Fibroblast of lung (primary cell): ENCODE measurements around the gene EFCC1. TPM values are rescaled to one million over a fixed set of nuclear protein-coding genes. Genes with fewer than 3 reads are reported as not detected.
A peak's percentile ranks its signal among the peaks of the same experiment; 100 is the strongest.

Experiments
- DNase-seq, 2 donors: peaks; one replicate each; pipeline versions ENCODE4 v3.0.0 to v3.0.0-alpha.2; 2010; ENCODE audit warnings: low read depth in 2 of 2
- H2AFZ ChIP-seq: 2 replicates; pipeline ENCODE4 v1.5.1; 2012; ENCODE audit warnings: low read length, control low read depth, inconsistent platforms
- H3K27ac ChIP-seq: 2 replicates; pipeline ENCODE4 v1.5.1; 2011; ENCODE audit warnings: low read length, control low read depth; ENCODE audit not compliant: insufficient read depth
- H3K27me3 ChIP-seq: 2 replicates; pipeline ENCODE4 v1.5.1; 2011; ENCODE audit warnings: mild to moderate bottlenecking, low read length; ENCODE audit not compliant: control insufficient read depth, insufficient read depth
- H3K36me3 ChIP-seq: 2 replicates; pipeline ENCODE4 v1.5.1; 2011; ENCODE audit warnings: low read length; ENCODE audit not compliant: control insufficient read depth, insufficient read depth
- H3K4me1 ChIP-seq: 2 replicates; pipeline ENCODE4 v1.5.1; 2011; ENCODE audit warnings: low read length; ENCODE audit not compliant: control insufficient read depth, insufficient read depth; ENCODE audit errors: extremely low read depth
- H3K4me2 ChIP-seq: 2 replicates; pipeline ENCODE4 v1.5.1; 2011; ENCODE audit warnings: low read length, control low read depth; ENCODE audit not compliant: insufficient read depth; ENCODE audit errors: extremely low read depth
- H3K4me3 ChIP-seq, 4 experiments: fragments of 200-600 bp in 1 of 4; sonication (generic) in 1 of 4; replicated peaks in 1 of 4; 2 replicates each; pipeline ENCODE4 v1.5.1; 2011 to 2016; ENCODE audit warnings: low read length in 4 of 4, low read depth in 3 of 4, mild to moderate bottlenecking in 3 of 4, control low read depth in 2 of 4, inconsistent platforms in 1 of 4, mixed read lengths in 1 of 4; ENCODE audit not compliant: insufficient read depth in 1 of 4; ENCODE audit errors: control extremely low read depth in 1 of 4
- H3K79me2 ChIP-seq: 2 replicates; pipeline ENCODE4 v1.5.1; 2012; ENCODE audit warnings: mild to moderate bottlenecking, low read length, inconsistent platforms; ENCODE audit not compliant: control insufficient read depth, insufficient read depth
- H3K9ac ChIP-seq: 2 replicates; pipeline ENCODE4 v1.5.1; 2011; ENCODE audit warnings: mild to moderate bottlenecking, low read length, control low read depth; ENCODE audit not compliant: insufficient read depth
- H3K9me3 ChIP-seq: 2 replicates; pipeline ENCODE4 v1.5.1; 2012; ENCODE audit warnings: low read depth, low read length; ENCODE audit not compliant: control insufficient read depth, insufficient read depth
- H4K20me1 ChIP-seq: 2 replicates; pipeline ENCODE4 v1.5.1; 2011; ENCODE audit warnings: low read length; ENCODE audit not compliant: control insufficient read depth, insufficient read depth; ENCODE audit errors: extremely low read depth
- EZH2 ChIP-seq: IDR thresholded peaks from 2 replicates; pipeline ENCODE4 v1.5.1; 2012; ENCODE audit warnings: low read length, control low read depth, mild to moderate bottlenecking; ENCODE audit errors: missing control alignments
- polyA plus RNA-seq, 2 donors: library from polyadenylated mRNA; depleted of rRNA in 1 of 2; stranded (reverse) in 1 of 2; unstranded in 1 of 2; fragments of >200 nt; gene quantifications; 2 replicates each; pipeline ENCODE4 v1.2.1, GENCODE V29; 2011 to 2012; ENCODE audit warnings: missing spikeins in 1 of 2
- total RNA-seq: library from RNA; depleted of rRNA; stranded (reverse); fragments of >200 nt; gene quantifications from 2 replicates; pipeline ENCODE4 v1.2.1, GENCODE V29; 2014
- TF ChIP-seq, protein P1 (sequence below), 2 donors: IDR thresholded peaks in 1 of 2; conservative IDR thresholded peaks in 1 of 2; 1 replicate in 1 of 2; 2 replicates in 1 of 2; pipeline ENCODE4 v1.5.1; 2011 to 2012; ENCODE audit warnings: low read length in 2 of 2, control low read depth in 1 of 2, inconsistent platforms in 1 of 2, low read depth in 1 of 2, mild to moderate bottlenecking in 1 of 2

The EFCC1 gene
- total and polyA plus RNA-seq, 2 donors (not counting 1 experiment from before 2014, with no cell fraction given): not detected

DNA sequence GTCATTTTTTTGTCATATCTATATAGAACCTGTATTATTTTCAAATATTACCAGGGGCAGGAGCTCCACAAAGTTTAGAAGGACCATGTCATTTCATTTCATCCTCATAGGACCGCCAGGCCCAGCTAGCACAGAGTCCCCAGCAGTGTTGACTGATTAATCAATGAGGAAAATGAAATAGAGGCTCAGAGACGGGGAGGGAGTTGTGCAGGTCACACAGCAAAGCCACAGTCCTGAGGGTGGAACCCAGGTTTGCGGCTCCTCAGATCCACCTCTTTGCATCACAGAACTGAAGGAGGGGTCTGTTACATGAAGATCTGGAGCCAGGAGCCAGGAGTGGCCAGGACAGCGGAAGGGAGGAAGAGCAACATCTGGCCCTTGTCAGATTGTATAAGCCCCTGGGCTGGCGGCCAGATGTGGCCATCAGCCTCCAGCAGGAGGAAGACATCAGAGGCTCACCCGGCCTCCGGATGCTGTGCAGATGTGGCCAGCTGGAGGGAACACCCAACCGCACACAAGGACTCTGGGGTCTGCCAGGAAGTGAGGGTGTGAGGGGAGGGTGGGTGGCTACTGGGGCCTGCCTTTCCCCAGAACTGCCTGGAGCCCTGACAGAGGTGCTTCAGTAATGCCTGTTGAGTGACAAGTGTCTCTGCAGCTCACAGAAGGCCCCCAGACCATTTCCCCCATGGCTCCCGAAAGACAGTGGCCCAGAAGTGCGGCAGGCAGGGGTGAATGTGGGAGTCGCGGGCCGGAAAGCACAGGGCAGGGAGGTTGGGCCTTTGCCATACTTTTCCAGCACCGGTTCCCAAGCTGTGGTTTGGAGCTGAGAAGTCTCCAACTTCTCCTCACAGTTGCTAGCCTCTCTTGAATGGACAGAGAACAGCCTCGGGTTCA, 21.3 kb downstream of the EFCC1 start:
- Histone ChIP-seq H4K20me1 (no peaks in the 10 kb centered on the region), H3K27me3 (peaks cover 14% of the 10 kb centered on the region), H3K27ac (no peak overlapping the region), H3K9ac (no peak overlapping the region), H3K9me3 (no peaks in the 10 kb centered on the region), H3K4me1 (peaks cover 11% of the 10 kb centered on the region), H2AFZ (no peak overlapping the region), H3K4me2 (peak overlapping the region; percentile 18), H3K4me3 (no peak overlapping the region), H3K79me2 (no peaks in the 10 kb centered on the region), H3K36me3 (no peaks in the 10 kb centered on the region)
- TF ChIP-seq EZH2: no peak
- TF ChIP-seq, protein P1, sequence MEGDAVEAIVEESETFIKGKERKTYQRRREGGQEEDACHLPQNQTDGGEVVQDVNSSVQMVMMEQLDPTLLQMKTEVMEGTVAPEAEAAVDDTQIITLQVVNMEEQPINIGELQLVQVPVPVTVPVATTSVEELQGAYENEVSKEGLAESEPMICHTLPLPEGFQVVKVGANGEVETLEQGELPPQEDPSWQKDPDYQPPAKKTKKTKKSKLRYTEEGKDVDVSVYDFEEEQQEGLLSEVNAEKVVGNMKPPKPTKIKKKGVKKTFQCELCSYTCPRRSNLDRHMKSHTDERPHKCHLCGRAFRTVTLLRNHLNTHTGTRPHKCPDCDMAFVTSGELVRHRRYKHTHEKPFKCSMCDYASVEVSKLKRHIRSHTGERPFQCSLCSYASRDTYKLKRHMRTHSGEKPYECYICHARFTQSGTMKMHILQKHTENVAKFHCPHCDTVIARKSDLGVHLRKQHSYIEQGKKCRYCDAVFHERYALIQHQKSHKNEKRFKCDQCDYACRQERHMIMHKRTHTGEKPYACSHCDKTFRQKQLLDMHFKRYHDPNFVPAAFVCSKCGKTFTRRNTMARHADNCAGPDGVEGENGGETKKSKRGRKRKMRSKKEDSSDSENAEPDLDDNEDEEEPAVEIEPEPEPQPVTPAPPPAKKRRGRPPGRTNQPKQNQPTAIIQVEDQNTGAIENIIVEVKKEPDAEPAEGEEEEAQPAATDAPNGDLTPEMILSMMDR (conservative IDR thresholded peaks at IDR 0.05 in 1 of 2, IDR thresholded peaks at IDR 0.05 in 1 of 2; ENCODE audit: low read depth in 1 of 2, low read length in 2 of 2): no peak
- DNase-seq: peak in 1 of 2 donors; percentile 92

DNA sequence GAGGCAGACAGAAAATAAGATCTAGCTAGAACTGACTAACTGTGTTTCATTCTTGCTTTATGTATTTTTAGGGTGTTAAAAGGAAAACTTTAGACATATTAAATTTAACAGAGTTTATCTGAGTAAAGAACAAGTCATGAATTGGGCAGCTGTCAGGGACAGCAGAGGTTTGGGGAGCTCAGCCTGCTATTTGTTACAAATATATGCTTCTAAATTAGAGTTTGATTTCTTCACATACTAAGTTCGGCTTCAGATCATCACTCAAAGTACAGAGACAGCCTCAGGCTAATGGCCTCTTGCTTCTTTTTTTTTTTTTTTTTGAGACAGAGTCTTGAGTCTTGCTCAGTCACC, 21.9 kb downstream of the EFCC1 start:
- TF ChIP-seq, protein P1 (conservative IDR thresholded peaks at IDR 0.05 in 1 of 2, IDR thresholded peaks at IDR 0.05 in 1 of 2; ENCODE audit: low read depth in 1 of 2, low read length in 2 of 2): no peak
- TF ChIP-seq EZH2: no peak
- no peak for DNase-seq
- H3K4me1 ChIP-seq: peaks cover 11% of the 10 kb centered on the region
- no peaks in the 10 kb centered on the region for H4K20me1 ChIP-seq
- H3K79me2 ChIP-seq: no peaks in the 10 kb centered on the region
- H3K4me2 ChIP-seq: no peak overlapping the region
- H3K36me3 ChIP-seq: no peaks in the 10 kb centered on the region
- H3K9me3 ChIP-seq: no peaks in the 10 kb centered on the region
- H2AFZ ChIP-seq: no peak overlapping the region
- no peak overlapping the region for H3K4me3 ChIP-seq
- no peak overlapping the region for H3K9ac ChIP-seq
- peaks cover 14% of the 10 kb centered on the region for H3K27me3 ChIP-seq
- H3K27ac ChIP-seq: no peak overlapping the region

DNA sequence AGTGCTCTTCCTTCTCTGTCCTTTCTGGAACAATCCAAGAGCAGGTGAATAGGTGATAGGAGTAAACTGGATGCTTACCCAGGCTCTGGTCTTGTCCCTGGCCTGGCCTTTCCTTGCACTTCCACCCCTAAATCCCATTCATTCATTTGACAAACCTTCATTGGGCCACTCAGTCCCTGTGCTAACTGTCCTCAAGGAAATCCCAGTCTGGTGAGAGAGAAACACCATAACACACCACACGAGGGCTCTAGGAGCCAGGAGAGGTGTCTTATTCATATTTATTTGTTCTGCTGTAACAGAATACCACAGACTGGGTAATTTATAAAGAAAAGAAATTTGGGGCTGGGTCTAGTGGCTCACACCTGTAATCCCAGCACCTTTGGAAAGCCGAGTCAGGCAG, 22.8 kb downstream of the EFCC1 start:
- H3K36me3 ChIP-seq: no peaks in the 10 kb centered on the region
- no peak overlapping the region for H3K9ac ChIP-seq
- peaks cover 14% of the 10 kb centered on the region for H3K27me3 ChIP-seq
- H3K27ac ChIP-seq: no peak overlapping the region
- peak in 1 of 2 donors; percentile 31 for DNase-seq
- TF ChIP-seq EZH2: no peak
- TF ChIP-seq, protein P1 (conservative IDR thresholded peaks at IDR 0.05 in 1 of 2, IDR thresholded peaks at IDR 0.05 in 1 of 2; ENCODE audit: low read depth in 1 of 2, low read length in 2 of 2): peak in 1 of 2 donors; percentile 13
- no peaks in the 10 kb centered on the region for H3K9me3 ChIP-seq
- no peaks in the 10 kb centered on the region for H4K20me1 ChIP-seq
- no peak overlapping the region for H3K4me2 ChIP-seq
- H3K4me3 ChIP-seq: no peak overlapping the region
- H3K79me2 ChIP-seq: no peaks in the 10 kb centered on the region
- H2AFZ ChIP-seq: no peak overlapping the region
- peaks cover 11% of the 10 kb centered on the region for H3K4me1 ChIP-seq
